ENCODE results near the gene HSD3B7.

The HSD3B7 gene

GRCh38 chr16:30957456-30958174 lies 27.4 kb upstream of the HSD3B7 start, which contains the start of gene SETD1A:
Gene SETD1A (plus strand): TSS chr16:30957754. CDS start chr16:30958732, 978 bp downstream.
- no peaks in the 10 kb centered on the region for H3K27me3 ChIP-seq (ENCODE audit: insufficient read depth, low read length)
- peak within 1 kb of the TSS; percentile 93 for H3K4me3 ChIP-seq (ENCODE audit: low read depth, low read length)
- peaks cover 15% of the 10 kb centered on the region for H3K79me2 ChIP-seq (ENCODE audit: control insufficient read depth, insufficient read depth, low read length, unreplicated experiment)
- peak within 1 kb of the TSS; percentile 96 for H3K27ac ChIP-seq (ENCODE audit: low read depth, low read length)
- peaks cover 16% of the 10 kb centered on the region; the same call in 1 of the 2 replicates for H3K36me3 ChIP-seq (ENCODE audit: insufficient read depth, low read length)
- peaks cover 20% of the 10 kb centered on the region for H3K4me1 ChIP-seq (ENCODE audit: control insufficient read depth, insufficient read depth, low read length, unreplicated experiment)
- peak within 1 kb of the TSS; percentile 97 for H2AFZ ChIP-seq (ENCODE audit: low read length, unreplicated experiment)

- Histone ChIP-seq H2AFZ (ENCODE audit: low read length, unreplicated experiment) (peak overlapping the region; percentile 31), H3K27ac (ENCODE audit: low read depth, low read length) (peak overlapping the region; percentile 96; the same call in 1 of the 2 replicates), H3K4me1 (ENCODE audit: control insufficient read depth, insufficient read depth, low read length, unreplicated experiment) (peaks cover 16% of the 10 kb centered on the region), H3K36me3 (ENCODE audit: insufficient read depth, low read length) (peaks cover 16% of the 10 kb centered on the region; the same call in 1 of the 2 replicates), H3K4me3 (ENCODE audit: low read depth, low read length) (peak overlapping the region; percentile 93), H3K79me2 (ENCODE audit: control insufficient read depth, insufficient read depth, low read length, unreplicated experiment) (peaks cover 15% of the 10 kb centered on the region), H3K27me3 (ENCODE audit: insufficient read depth, low read length) (no peaks in the 10 kb centered on the region)
Observed at GRCh38 chr16:30958175-30959079, 26.6 kb upstream of the HSD3B7 start.

- Histone ChIP-seq H3K4me1 (ENCODE audit: control insufficient read depth, insufficient read depth, low read length, unreplicated experiment) (peaks cover 9% of the 10 kb centered on the region), H3K27me3 (ENCODE audit: insufficient read depth, low read length) (no peaks in the 10 kb centered on the region), H3K4me3 (ENCODE audit: low read depth, low read length) (no peak overlapping the region), H3K79me2 (ENCODE audit: control insufficient read depth, insufficient read depth, low read length, unreplicated experiment) (peaks cover 15% of the 10 kb centered on the region), H3K36me3 (ENCODE audit: insufficient read depth, low read length) (peaks cover 19% of the 10 kb centered on the region; the same call in 1 of the 2 replicates), H2AFZ (ENCODE audit: low read length, unreplicated experiment) (no peak overlapping the region), H3K27ac (ENCODE audit: low read depth, low read length) (no peak overlapping the region)
Observed at GRCh38 chr16:30961384-30961783, 23.6 kb upstream of the HSD3B7 start.

- H3K36me3 ChIP-seq (ENCODE audit: insufficient read depth, low read length) = peaks cover 19% of the 10 kb centered on the region; the same call in 1 of the 2 replicates
- no peak overlapping the region for H3K27ac ChIP-seq (ENCODE audit: low read depth, low read length)
- H3K79me2 ChIP-seq (ENCODE audit: control insufficient read depth, insufficient read depth, low read length, unreplicated experiment) = peaks cover 7% of the 10 kb centered on the region
- peaks cover 4% of the 10 kb centered on the region for H3K4me1 ChIP-seq (ENCODE audit: control insufficient read depth, insufficient read depth, low read length, unreplicated experiment)
- no peaks in the 10 kb centered on the region for H3K27me3 ChIP-seq (ENCODE audit: insufficient read depth, low read length)
- no peak overlapping the region for H3K4me3 ChIP-seq (ENCODE audit: low read depth, low read length)
- no peak overlapping the region for H2AFZ ChIP-seq (ENCODE audit: low read length, unreplicated experiment)
Observed at GRCh38 chr16:30963925-30964511, 21.0 kb upstream of the HSD3B7 start.

- no peak overlapping the region for H2AFZ ChIP-seq (ENCODE audit: low read length, unreplicated experiment)
- peaks cover 2% of the 10 kb centered on the region for H3K79me2 ChIP-seq (ENCODE audit: control insufficient read depth, insufficient read depth, low read length, unreplicated experiment)
- H3K4me3 ChIP-seq (ENCODE audit: low read depth, low read length) = no peak overlapping the region
- no peak overlapping the region for H3K27ac ChIP-seq (ENCODE audit: low read depth, low read length)
- no peaks in the 10 kb centered on the region for H3K27me3 ChIP-seq (ENCODE audit: insufficient read depth, low read length)
- peaks cover 19% of the 10 kb centered on the region; the same call in 1 of the 2 replicates for H3K36me3 ChIP-seq (ENCODE audit: insufficient read depth, low read length)
- no peaks in the 10 kb centered on the region for H3K4me1 ChIP-seq (ENCODE audit: control insufficient read depth, insufficient read depth, low read length, unreplicated experiment)
Observed at GRCh38 chr16:30964574-30965226, 20.3 kb upstream of the HSD3B7 start.

- Histone ChIP-seq H3K27ac (ENCODE audit: low read depth, low read length) (no peak overlapping the region), H3K27me3 (ENCODE audit: insufficient read depth, low read length) (no peaks in the 10 kb centered on the region), H3K79me2 (ENCODE audit: control insufficient read depth, insufficient read depth, low read length, unreplicated experiment) (no peaks in the 10 kb centered on the region), H3K4me1 (ENCODE audit: control insufficient read depth, insufficient read depth, low read length, unreplicated experiment) (no peaks in the 10 kb centered on the region), H3K4me3 (ENCODE audit: low read depth, low read length) (no peak overlapping the region), H2AFZ (ENCODE audit: low read length, unreplicated experiment) (no peak overlapping the region), H3K36me3 (ENCODE audit: insufficient read depth, low read length) (peaks cover 14% of the 10 kb centered on the region; the same call in 1 of the 2 replicates)
Observed at GRCh38 chr16:30965436-30965835, 19.6 kb upstream of the HSD3B7 start.

GRCh38 chr16:30966033-30966619 lies 18.9 kb upstream of the HSD3B7 start:
- H3K79me2 ChIP-seq (ENCODE audit: control insufficient read depth, insufficient read depth, low read length, unreplicated experiment) = no peaks in the 10 kb centered on the region
- no peak overlapping the region for H3K4me3 ChIP-seq (ENCODE audit: low read depth, low read length)
- peaks cover 10% of the 10 kb centered on the region; the same call in 1 of the 2 replicates for H3K36me3 ChIP-seq (ENCODE audit: insufficient read depth, low read length)
- no peak overlapping the region for H3K27ac ChIP-seq (ENCODE audit: low read depth, low read length)
- no peaks in the 10 kb centered on the region for H3K4me1 ChIP-seq (ENCODE audit: control insufficient read depth, insufficient read depth, low read length, unreplicated experiment)
- H2AFZ ChIP-seq (ENCODE audit: low read length, unreplicated experiment) = no peak overlapping the region
- no peaks in the 10 kb centered on the region for H3K27me3 ChIP-seq (ENCODE audit: insufficient read depth, low read length)

- Histone ChIP-seq H3K79me2 (ENCODE audit: control insufficient read depth, insufficient read depth, low read length, unreplicated experiment) (no peaks in the 10 kb centered on the region), H3K27me3 (ENCODE audit: insufficient read depth, low read length) (no peaks in the 10 kb centered on the region), H3K27ac (ENCODE audit: low read depth, low read length) (no peak overlapping the region), H3K4me3 (ENCODE audit: low read depth, low read length) (no peak overlapping the region), H3K36me3 (ENCODE audit: insufficient read depth, low read length) (peaks cover 10% of the 10 kb centered on the region; the same call in 1 of the 2 replicates), H2AFZ (ENCODE audit: low read length, unreplicated experiment) (no peak overlapping the region), H3K4me1 (ENCODE audit: control insufficient read depth, insufficient read depth, low read length, unreplicated experiment) (no peaks in the 10 kb centered on the region)
Observed at GRCh38 chr16:30967795-30968194, 17.2 kb upstream of the HSD3B7 start.

GRCh38 chr16:30969246-30969842 lies 15.7 kb upstream of the HSD3B7 start:
- no peak overlapping the region for H3K27ac ChIP-seq (ENCODE audit: low read depth, low read length)
- no peaks in the 10 kb centered on the region for H3K27me3 ChIP-seq (ENCODE audit: insufficient read depth, low read length)
- H3K36me3 ChIP-seq (ENCODE audit: insufficient read depth, low read length) = peaks cover 10% of the 10 kb centered on the region; the same call in 1 of the 2 replicates

More at GRCh38 chr16:30969246-30969842, 15.7 kb upstream of the HSD3B7 start:
- Histone ChIP-seq H2AFZ (ENCODE audit: low read length, unreplicated experiment) (no peak overlapping the region), H3K4me3 (ENCODE audit: low read depth, low read length) (no peak overlapping the region), H3K79me2 (ENCODE audit: control insufficient read depth, insufficient read depth, low read length, unreplicated experiment) (no peaks in the 10 kb centered on the region), H3K4me1 (ENCODE audit: control insufficient read depth, insufficient read depth, low read length, unreplicated experiment) (no peaks in the 10 kb centered on the region)

Data from ACC112 (cell line).